ENCODE measurements around the gene EVPL.

GRCh38 chr17:76009969-76010661, 17.0 kb downstream of the EVPL start:
- TF ChIP-seq ZNF274 (IDR thresholded peaks at IDR 0.05; ENCODE audit: low read depth, low read length) (no peak), SUZ12 (IDR thresholded peaks at IDR 0.05; ENCODE audit: extremely low read depth, insufficient read depth, insufficient read length) (no peak)
